Liver (tissue), 9 donors: ENCODE data around the gene CIZ1. TPM values are rescaled to one million over a fixed set of nuclear protein-coding genes. Genes with fewer than 3 reads are reported as not detected.

Source experiments
- DNase-seq: peaks from one replicate; pipeline ENCODE4 v3.0.0-alpha.2; 2017; ENCODE audit warnings: low spot score
- H3K27ac ChIP-seq, 2 donors: one replicate each; pipeline ENCODE4 v1.7.0; 2013; ENCODE audit warnings: inconsistent platforms in 2 of 2, low read length in 2 of 2, control low read depth in 1 of 2, low read depth in 1 of 2, mild to moderate bottlenecking in 1 of 2
- H3K27me3 ChIP-seq, 4 donors: one replicate each; pipeline versions ENCODE4 v1.6.1 to v1.7.0; 2013; ENCODE audit warnings: low read length in 3 of 4, inconsistent platforms in 1 of 4, mild to moderate bottlenecking in 1 of 4, moderate library complexity in 1 of 4; ENCODE audit not compliant: control insufficient read depth in 4 of 4, insufficient read depth in 4 of 4
- H3K36me3 ChIP-seq, 4 donors: one replicate each; pipeline versions ENCODE4 v1.6.1 to v1.7.0; 2013; ENCODE audit warnings: low read length in 3 of 4, mild to moderate bottlenecking in 3 of 4, low read depth in 1 of 4, moderate library complexity in 1 of 4; ENCODE audit not compliant: control insufficient read depth in 4 of 4, insufficient read depth in 3 of 4
- H3K4me1 ChIP-seq, 4 donors: one replicate each; pipeline versions ENCODE4 v1.6.1 to v1.7.0; 2013; ENCODE audit warnings: low read length in 3 of 4, mild to moderate bottlenecking in 3 of 4, moderate library complexity in 1 of 4; ENCODE audit not compliant: control insufficient read depth in 4 of 4, insufficient read depth in 4 of 4
- H3K4me3 ChIP-seq, 3 donors: one replicate each; pipeline versions ENCODE4 v1.6.1 to v1.7.0; 2013; ENCODE audit warnings: low read length in 3 of 3, control low read depth in 1 of 3, low read depth in 1 of 3, mild to moderate bottlenecking in 1 of 3
- H3K9ac ChIP-seq, 2 donors: one replicate each; pipeline ENCODE4 v1.7.0; 2013; ENCODE audit warnings: low read length in 2 of 2, mild to moderate bottlenecking in 2 of 2, moderate library complexity in 2 of 2, control low read depth in 1 of 2, low read depth in 1 of 2
- H3K9me3 ChIP-seq, 4 donors: one replicate each; pipeline versions ENCODE4 v1.6.1 to v1.7.0; 2013; ENCODE audit warnings: low read length in 3 of 4; ENCODE audit not compliant: control insufficient read depth in 4 of 4
- ATF3 ChIP-seq: IDR thresholded peaks from 2 replicates; pipeline ENCODE4 v1.6.1; 2016; ENCODE audit warnings: antibody characterized with exemption
- CTCF ChIP-seq: fragments of 150-350 bp; IDR thresholded peaks from 2 replicates; pipeline ENCODE4 v1.5.1; 2017; ENCODE audit warnings: improper control_type of control experiment, low read depth, low read length; ENCODE audit not compliant: missing input control
- EGR1 ChIP-seq, 2 donors: IDR thresholded peaks; 2 replicates each; pipeline ENCODE4 v1.6.1; 2016 to 2018; ENCODE audit warnings: antibody characterized with exemption in 2 of 2, low read depth in 2 of 2
- FOXA1 ChIP-seq: IDR thresholded peaks from 2 replicates; pipeline ENCODE4 v1.6.1; 2016; ENCODE audit warnings: antibody characterized with exemption
- FOXA2 ChIP-seq: IDR thresholded peaks from 2 replicates; pipeline ENCODE4 v1.6.1; 2016; ENCODE audit warnings: antibody characterized with exemption
- GABPA ChIP-seq, 2 donors: IDR thresholded peaks in 1 of 2; conservative IDR thresholded peaks in 1 of 2; 2 replicates each; pipeline ENCODE4 v1.6.1; 2016; ENCODE audit warnings: antibody characterized with exemption in 2 of 2, mild to moderate bottlenecking in 1 of 2, moderate library complexity in 1 of 2
- HNF4A ChIP-seq, 2 donors: conservative IDR thresholded peaks; 2 replicates each; pipeline ENCODE4 v1.6.1; 2016; ENCODE audit warnings: antibody characterized with exemption in 2 of 2, mild to moderate bottlenecking in 2 of 2
- HNF4G ChIP-seq: IDR thresholded peaks from 2 replicates; pipeline ENCODE4 v1.6.1; 2016; ENCODE audit warnings: antibody characterized with exemption
- JUND ChIP-seq, 2 donors: IDR thresholded peaks; 2 replicates each; pipeline ENCODE4 v1.6.1; 2016; ENCODE audit warnings: antibody characterized with exemption in 2 of 2
- MAX ChIP-seq: IDR thresholded peaks from 2 replicates; pipeline ENCODE4 v1.6.1; 2016; ENCODE audit warnings: antibody characterized with exemption
- RAD21 ChIP-seq, 2 donors: IDR thresholded peaks; 2 replicates each; pipeline ENCODE4 v1.6.1; 2016; ENCODE audit warnings: antibody characterized with exemption in 2 of 2, mild to moderate bottlenecking in 2 of 2
- REST ChIP-seq: IDR thresholded peaks from 2 replicates; pipeline ENCODE4 v1.6.1; 2016; ENCODE audit warnings: antibody characterized with exemption, mild to moderate bottlenecking
- RXRA ChIP-seq, 2 donors: IDR thresholded peaks; 2 replicates each; pipeline ENCODE4 v1.6.1; 2017 to 2018; ENCODE audit warnings: antibody characterized with exemption in 2 of 2, mild to moderate bottlenecking in 1 of 2
- SP1 ChIP-seq: IDR thresholded peaks from 2 replicates; pipeline ENCODE4 v1.6.1; 2018; ENCODE audit warnings: antibody characterized with exemption, mild to moderate bottlenecking
- TAF1 ChIP-seq: conservative IDR thresholded peaks from 2 replicates; pipeline ENCODE4 v1.6.1; 2016; ENCODE audit warnings: antibody characterized with exemption, mild to moderate bottlenecking
- YY1 ChIP-seq: IDR thresholded peaks from 2 replicates; pipeline ENCODE4 v1.6.1; 2016; ENCODE audit warnings: antibody characterized with exemption, mild to moderate bottlenecking
- ZBTB33 ChIP-seq: IDR thresholded peaks from 2 replicates; pipeline ENCODE4 v1.6.1; 2016; ENCODE audit warnings: antibody characterized with exemption
- WGBS: extraction: QIAGEN DNeasy Blood & Tissue Kit; methylation state at CpG from one replicate; pipeline ENCODE4 v1.1.7; 2013; 5-methylcytosine and 5-hydroxymethylcytosine counted together
- polyA plus RNA-seq, 2 donors: library from polyadenylated mRNA; stranded (reverse) in 1 of 2; unstranded in 1 of 2; fragments of 200-250 nt in 1 of 2; fragments of >200 nt in 1 of 2; fragmentation: Nextera tagmentation in 1 of 2; extraction: Ambion mirVana in 1 of 2; gene quantifications; one replicate each; pipeline versions ENCODE4 v1.2.1 to v1.2.3, GENCODE V29; 2013 to 2015
- total RNA-seq, 2 donors: library from RNA; depleted of rRNA; stranded (reverse); fragments of >200 nt; gene quantifications; one replicate each; pipeline ENCODE4 v1.2.3, GENCODE V29; 2014
- donor health status: healthy.
- donor health status: healthy.
- donor health status: healthy.
- donor health status: healthy.
- donor health status: healthy.

CIZ1 gene
- total and polyA plus RNA-seq, 4 donors = 12.5 to 15.5 (median 13.7) TPM

GRCh38 chr9:128146591-128147120 lies 44.7 kb downstream of the CIZ1 start:
- Histone ChIP-seq H3K9ac (no peak overlapping the region), H3K4me3 (no peak overlapping the region), H3K9me3 (no peaks in the 10 kb centered on the region), H3K27me3 (no peaks in the 10 kb centered on the region), H3K27ac (no peak overlapping the region), H3K36me3 (no peaks in the 10 kb centered on the region), H3K4me1 (peaks cover 8 to 13% (median 10%) of the 10 kb centered on the region in 4 donors)
- no peak for DNase-seq
- 97% methylated on average over 8 of the region's 8 CpGs for WGBS
- TF ChIP-seq FOXA2 (no peak), REST (no peak), ATF3 (no peak), RXRA (IDR thresholded peaks at IDR 0.05) (no peak), ZBTB33 (no peak), SP1 (no peak), HNF4G (no peak), HNF4A (conservative IDR thresholded peaks at IDR 0.05) (no peak), RAD21 (IDR thresholded peaks at IDR 0.05) (no peak), YY1 (no peak), GABPA (IDR thresholded peaks at IDR 0.05 in 1 of 2, conservative IDR thresholded peaks at IDR 0.05 in 1 of 2) (no peak), TAF1 (no peak), FOXA1 (no peak), JUND (IDR thresholded peaks at IDR 0.05) (no peak)

GRCh38 chr9:128145951-128146351 lies 45.4 kb downstream of the CIZ1 start:
- no peak overlapping the region for H3K4me3 ChIP-seq
- no peaks in the 10 kb centered on the region for H3K9me3 ChIP-seq
- peaks cover 8 to 13% (median 10%) of the 10 kb centered on the region in 4 donors for H3K4me1 ChIP-seq
- 92% methylated on average over 13 of the region's 13 CpGs for WGBS
- H3K27ac ChIP-seq = no peak overlapping the region
- H3K9ac ChIP-seq = no peak overlapping the region
- DNase-seq = no peak
- H3K27me3 ChIP-seq = no peaks in the 10 kb centered on the region
- H3K36me3 ChIP-seq = no peaks in the 10 kb centered on the region
- TF ChIP-seq TAF1 = no peak
- no peak for TF ChIP-seq EGR1 (IDR thresholded peaks at IDR 0.05; ENCODE audit: low read depth in 2 of 2)
- no peak for TF ChIP-seq MAX
- TF ChIP-seq HNF4G = no peak
- no peak for TF ChIP-seq ATF3
- no peak for TF ChIP-seq SP1
- TF ChIP-seq FOXA2 = no peak
- TF ChIP-seq GABPA (IDR thresholded peaks at IDR 0.05 in 1 of 2, conservative IDR thresholded peaks at IDR 0.05 in 1 of 2) = no peak
- no peak for TF ChIP-seq FOXA1
- no peak for TF ChIP-seq REST
- no peak for TF ChIP-seq CTCF
- TF ChIP-seq ZBTB33 = no peak
- TF ChIP-seq RAD21 (IDR thresholded peaks at IDR 0.05) = no peak
- no peak for TF ChIP-seq HNF4A (conservative IDR thresholded peaks at IDR 0.05)
- TF ChIP-seq JUND (IDR thresholded peaks at IDR 0.05) = no peak
